ENCODE measurements around the gene THBS2.

THBS2 gene

DNA sequence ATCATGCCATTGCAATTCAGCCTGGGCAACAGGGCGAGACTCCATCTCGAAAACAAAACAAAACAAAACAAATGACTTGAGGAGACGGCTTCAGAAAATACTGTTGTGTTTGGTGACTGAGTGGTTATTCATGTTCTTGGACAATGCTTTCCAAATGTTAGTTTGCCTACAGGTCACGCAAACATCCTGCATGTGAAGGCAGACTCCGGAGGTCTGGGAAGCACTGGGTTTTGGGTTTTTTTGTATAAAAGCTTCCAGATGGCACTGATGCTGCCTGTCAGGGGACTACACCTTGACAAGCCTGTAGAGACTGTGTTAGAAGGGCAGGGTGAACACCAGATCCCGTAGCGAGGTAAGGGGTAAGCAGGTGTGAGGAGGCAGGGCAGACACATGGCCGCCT lies 81.7 kb downstream of the THBS2 start:
- DNase-seq (ENCODE audit: low spot score) = no peak
- in situ Hi-C loops (cut with MboI; ENCODE audit: low pct_unique_long_range_greater_than_20kb, low sequenced_read_pairs, unreplicated experiment) = no loop called here
- TF ChIP-seq, protein P1, sequence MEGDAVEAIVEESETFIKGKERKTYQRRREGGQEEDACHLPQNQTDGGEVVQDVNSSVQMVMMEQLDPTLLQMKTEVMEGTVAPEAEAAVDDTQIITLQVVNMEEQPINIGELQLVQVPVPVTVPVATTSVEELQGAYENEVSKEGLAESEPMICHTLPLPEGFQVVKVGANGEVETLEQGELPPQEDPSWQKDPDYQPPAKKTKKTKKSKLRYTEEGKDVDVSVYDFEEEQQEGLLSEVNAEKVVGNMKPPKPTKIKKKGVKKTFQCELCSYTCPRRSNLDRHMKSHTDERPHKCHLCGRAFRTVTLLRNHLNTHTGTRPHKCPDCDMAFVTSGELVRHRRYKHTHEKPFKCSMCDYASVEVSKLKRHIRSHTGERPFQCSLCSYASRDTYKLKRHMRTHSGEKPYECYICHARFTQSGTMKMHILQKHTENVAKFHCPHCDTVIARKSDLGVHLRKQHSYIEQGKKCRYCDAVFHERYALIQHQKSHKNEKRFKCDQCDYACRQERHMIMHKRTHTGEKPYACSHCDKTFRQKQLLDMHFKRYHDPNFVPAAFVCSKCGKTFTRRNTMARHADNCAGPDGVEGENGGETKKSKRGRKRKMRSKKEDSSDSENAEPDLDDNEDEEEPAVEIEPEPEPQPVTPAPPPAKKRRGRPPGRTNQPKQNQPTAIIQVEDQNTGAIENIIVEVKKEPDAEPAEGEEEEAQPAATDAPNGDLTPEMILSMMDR (IDR thresholded peaks at IDR 0.05; ENCODE audit: extremely low read depth, insufficient read depth, missing control alignments) = no peak

DNA sequence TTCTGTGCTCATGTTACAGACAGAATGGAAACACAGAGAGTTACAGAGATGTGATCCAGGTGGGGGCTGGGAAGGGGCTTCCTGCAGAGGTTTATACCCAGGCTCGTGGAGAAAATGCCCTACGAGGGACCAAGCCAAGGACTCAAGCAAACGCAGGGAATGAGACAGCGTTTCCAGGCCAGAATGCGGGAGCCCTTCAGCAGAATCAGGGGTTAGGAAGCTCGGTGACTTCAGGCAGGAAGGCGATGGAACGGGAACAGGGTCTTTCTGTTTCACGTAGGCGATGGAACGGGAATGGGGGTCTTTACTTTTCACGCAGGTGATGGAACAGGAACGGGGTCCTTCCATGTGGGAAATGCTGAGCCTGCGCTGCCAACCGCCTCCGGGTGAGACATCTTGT lies 82.6 kb downstream of the THBS2 start:
- TF ChIP-seq, protein P1 (IDR thresholded peaks at IDR 0.05; ENCODE audit: extremely low read depth, insufficient read depth, missing control alignments) = no peak
- no peak for DNase-seq (ENCODE audit: low spot score)
- in situ Hi-C loops (cut with MboI; ENCODE audit: low pct_unique_long_range_greater_than_20kb, low sequenced_read_pairs, unreplicated experiment) = no loop called here

DNA sequence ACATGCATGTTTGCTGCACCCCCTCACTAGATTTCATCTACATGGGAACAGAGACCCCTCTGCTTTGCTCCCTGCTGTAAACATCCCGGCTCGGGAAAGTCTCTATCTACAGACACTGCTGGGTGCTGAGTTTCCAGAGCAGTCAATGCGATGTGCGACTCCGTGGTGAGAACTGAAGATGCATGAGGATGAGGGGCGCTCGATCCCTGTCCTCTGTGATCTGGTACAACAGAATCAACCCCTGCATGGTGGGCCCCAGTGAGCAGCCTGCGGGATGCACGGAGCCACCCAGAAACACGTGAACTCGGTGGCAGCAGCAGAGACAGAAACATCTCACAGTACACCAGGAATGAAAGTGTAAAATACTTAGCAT lies 83.1 kb downstream of the THBS2 start:
- in situ Hi-C loops (cut with MboI; ENCODE audit: low pct_unique_long_range_greater_than_20kb, low sequenced_read_pairs, unreplicated experiment) = no loop called here
- TF ChIP-seq, protein P1 (IDR thresholded peaks at IDR 0.05; ENCODE audit: extremely low read depth, insufficient read depth, missing control alignments) = no peak
- no peak for DNase-seq (ENCODE audit: low spot score)

DNA sequence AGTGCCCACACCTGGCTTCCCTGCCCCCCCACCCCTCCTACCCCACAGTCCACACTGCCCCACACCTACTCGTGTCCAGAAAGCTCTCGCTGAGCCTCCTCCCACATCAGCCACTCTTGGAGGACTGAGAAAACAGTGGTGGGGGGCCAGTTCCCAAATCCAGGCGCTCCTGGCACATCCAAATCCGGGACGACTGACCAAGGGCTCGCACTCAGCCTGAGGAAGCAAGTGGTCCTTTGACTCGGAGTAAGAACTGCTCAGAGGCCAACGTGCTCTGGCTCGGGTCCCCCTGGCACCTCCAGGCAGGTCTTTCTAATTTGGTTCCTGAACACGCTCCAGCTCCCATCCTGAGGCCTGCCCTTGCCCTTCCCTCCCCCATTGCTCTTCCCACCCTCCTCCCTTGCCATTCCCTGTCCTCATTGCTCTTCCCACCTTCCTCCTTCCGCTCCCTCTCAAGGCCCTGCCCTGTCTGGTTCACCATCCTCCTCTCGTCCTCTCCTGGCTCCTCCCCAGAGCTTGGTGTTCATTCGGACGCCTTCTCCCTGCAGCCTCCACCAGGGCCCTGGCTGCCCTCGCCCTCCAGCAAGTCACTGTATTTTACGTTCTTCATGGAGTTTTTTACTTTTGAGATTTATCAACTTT lies 83.6 kb downstream of the THBS2 start:
- TF ChIP-seq, protein P1 (IDR thresholded peaks at IDR 0.05; ENCODE audit: extremely low read depth, insufficient read depth, missing control alignments) = no peak
- in situ Hi-C loops (cut with MboI; ENCODE audit: low pct_unique_long_range_greater_than_20kb, low sequenced_read_pairs, unreplicated experiment) = no loop called here
- no peak for DNase-seq (ENCODE audit: low spot score)

DNA sequence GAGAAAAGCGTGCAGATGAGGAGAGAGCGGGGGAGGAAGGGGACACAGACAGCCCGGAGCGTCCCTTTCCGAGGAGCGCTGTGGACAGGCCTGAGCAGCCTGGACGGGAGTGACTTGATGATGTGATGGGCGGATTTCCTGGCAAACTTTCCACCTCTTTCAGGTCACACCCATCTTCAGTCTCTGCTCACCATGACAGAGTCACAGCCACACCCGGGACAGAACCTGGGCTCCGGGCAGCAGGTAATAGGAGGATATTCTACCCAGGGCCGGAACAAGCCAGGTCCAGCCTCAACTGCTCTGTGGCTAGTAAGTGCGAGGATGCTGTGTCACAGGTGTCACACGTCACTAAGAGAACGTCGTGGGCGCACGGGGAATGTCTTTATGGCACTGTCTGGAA lies 84.3 kb downstream of the THBS2 start:
- in situ Hi-C loops (cut with MboI; ENCODE audit: low pct_unique_long_range_greater_than_20kb, low sequenced_read_pairs, unreplicated experiment) = no loop called here

DNA sequence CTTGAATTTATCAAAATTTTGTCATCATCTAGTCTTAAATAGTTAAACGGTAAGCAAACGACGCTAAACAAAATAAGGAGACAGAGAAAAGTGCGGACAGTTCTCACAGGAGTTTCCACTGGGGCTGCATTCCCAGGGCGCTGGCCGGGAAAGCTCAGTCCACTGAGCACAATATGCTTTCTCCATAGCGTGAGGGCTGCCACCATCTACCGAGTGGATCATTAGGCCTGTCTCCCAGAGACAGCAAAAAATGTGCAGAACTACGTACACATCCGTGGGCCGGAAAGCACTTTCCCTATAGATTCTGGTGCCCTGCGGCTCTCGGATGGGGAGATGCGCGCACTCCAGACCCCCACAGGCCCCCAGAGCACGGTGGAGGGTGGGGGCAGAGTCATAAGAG lies 84.9 kb downstream of the THBS2 start:
- no peak for DNase-seq (ENCODE audit: low spot score)
- TF ChIP-seq, protein P1 (IDR thresholded peaks at IDR 0.05; ENCODE audit: extremely low read depth, insufficient read depth, missing control alignments) = no peak
- in situ Hi-C loops (cut with MboI; ENCODE audit: low pct_unique_long_range_greater_than_20kb, low sequenced_read_pairs, unreplicated experiment) = no loop called here

More for the DNA sequence above, 84.3 kb downstream of the THBS2 start:
- TF ChIP-seq, protein P1 (IDR thresholded peaks at IDR 0.05; ENCODE audit: extremely low read depth, insufficient read depth, missing control alignments) = no peak
- no peak for DNase-seq (ENCODE audit: low spot score)

DNA sequence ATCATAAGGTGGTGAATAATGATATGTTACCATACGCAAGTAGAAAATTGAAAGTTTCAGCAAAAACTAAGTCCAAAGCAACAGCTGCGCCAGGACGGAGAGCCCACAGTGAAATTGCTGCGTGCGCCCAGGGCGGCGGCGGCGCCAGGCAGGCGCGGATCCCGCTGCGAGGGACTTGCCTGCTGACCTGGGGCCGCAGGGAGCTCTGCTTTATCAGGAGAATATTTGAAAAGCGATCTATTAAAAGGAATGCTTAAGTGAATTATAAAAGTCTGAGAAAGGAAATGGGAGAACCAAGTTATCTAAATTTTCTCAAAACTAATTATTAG lies 85.4 kb downstream of the THBS2 start:
- in situ Hi-C loops (cut with MboI; ENCODE audit: low pct_unique_long_range_greater_than_20kb, low sequenced_read_pairs, unreplicated experiment) = no loop called here
- DNase-seq (ENCODE audit: low spot score) = no peak
- TF ChIP-seq, protein P1 (IDR thresholded peaks at IDR 0.05; ENCODE audit: extremely low read depth, insufficient read depth, missing control alignments) = no peak
